GM19372 (cell line): ENCODE measurements around the gene FOXD1.
"Not testable (repeated sequence)": the region's sequence is repeated elsewhere in the genome, so short reads cannot be mapped to it uniquely, and the experiment has no call there.

Experiments
- ATAC-seq: cut with Tn5 transposase; IDR thresholded peaks from one replicate; pipeline ENCODE4 v1.9.1; 2021; ENCODE audit warnings: mild to moderate bottlenecking, low read depth, moderate library complexity; ENCODE audit not compliant: unreplicated experiment

The FOXD1 gene

GRCh38 chr5:73448463-73449136, at the start of gene FOXD1:
Gene FOXD1 (minus strand): TSS chr5:73448777. CDS start chr5:73448362, 415 bp downstream.
- ATAC-seq, result no peak

- ATAC-seq, result no peak
Measured at GRCh38 chr5:73497497-73498056, 49.0 kb upstream of the FOXD1 start.

DNA sequence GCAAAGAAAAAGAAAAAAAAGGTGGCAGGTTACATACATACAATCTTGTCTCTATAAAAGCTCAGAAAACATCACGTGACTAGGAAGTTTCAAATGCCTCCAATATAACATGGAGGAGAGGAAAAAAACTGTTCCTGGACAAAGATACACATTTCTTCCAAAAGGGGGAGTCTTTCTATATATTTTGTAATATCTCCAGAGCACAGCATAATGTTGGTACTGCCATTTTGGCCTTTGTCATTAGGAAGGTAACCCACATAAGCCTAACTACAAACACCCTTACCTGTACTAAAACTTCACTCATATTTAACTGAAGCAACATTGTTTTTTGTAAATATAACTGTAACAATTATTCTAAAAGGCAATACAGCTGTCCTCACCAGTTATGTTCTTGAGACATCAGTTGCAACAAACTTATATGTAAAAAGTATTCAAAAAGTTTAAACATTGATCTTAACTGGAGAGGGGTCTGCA, 48.4 kb upstream of the FOXD1 start:
- ATAC-seq, result no peak

DNA sequence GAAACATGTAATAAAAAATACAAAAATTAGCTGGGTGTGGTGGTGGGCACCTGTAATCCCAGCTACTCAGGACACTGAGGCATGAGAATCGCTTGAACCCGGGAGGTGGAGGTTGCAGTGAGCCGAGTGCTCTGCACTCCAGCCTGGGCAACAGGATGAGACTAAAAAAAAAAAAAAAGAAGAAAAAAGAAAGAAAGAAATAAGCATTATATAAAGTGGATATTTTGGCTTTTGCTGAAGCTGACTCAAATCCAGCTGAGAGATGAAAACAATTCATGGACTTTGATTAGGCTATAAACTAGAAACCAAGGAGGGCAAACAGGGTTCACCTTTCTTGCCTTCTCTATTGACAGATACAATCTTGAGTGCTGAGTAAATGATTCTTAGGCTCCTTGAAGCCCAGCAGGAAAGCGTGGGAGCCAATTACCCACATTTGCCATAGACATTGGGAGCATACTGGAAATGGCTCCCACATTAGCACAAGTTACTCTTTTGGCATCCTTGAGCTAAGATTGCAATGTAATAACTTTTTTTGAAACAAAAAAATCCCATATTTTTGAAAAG, 47.3 kb upstream of the FOXD1 start:
- no peak for ATAC-seq

DNA sequence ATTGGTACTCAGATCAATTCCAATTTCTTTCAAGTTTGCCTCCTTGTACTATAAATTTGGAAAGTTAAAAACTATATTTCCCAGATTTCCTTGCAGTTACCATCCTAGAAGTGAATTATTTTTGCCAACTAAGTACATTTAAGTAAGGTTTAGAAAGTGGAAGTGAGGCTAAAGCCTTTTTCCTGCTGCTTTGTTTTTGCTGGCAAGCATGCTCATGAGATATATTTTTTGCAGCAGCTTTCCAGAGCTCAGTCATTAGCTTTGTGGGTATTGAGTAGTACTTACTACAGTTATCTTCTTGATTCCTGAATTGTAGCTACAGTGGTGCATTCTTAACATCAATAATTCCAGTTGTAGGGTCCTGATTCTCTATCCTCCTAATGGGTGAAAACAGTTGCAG, 46.1 kb upstream of the FOXD1 start:
- no peak for ATAC-seq

DNA sequence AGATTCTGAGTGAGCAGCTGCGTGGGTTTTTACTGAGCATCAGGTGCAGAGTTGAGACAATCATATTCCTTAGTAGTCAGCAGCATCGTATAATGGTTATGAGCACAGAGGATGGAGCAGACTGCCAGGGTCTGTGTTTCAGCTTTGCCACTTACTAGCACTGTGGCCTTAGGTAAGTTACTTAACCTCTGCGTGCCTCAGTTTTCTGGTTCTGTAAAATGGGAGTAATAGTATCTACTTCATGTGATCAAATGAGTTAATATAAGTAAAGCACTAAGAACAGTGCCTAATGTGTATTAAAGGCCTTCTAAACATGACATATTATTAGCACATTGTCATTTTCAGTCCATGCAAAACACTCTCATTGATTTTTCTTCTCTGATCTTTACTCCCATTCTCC, 44.8 kb upstream of the FOXD1 start:
- ATAC-seq, result no peak

DNA sequence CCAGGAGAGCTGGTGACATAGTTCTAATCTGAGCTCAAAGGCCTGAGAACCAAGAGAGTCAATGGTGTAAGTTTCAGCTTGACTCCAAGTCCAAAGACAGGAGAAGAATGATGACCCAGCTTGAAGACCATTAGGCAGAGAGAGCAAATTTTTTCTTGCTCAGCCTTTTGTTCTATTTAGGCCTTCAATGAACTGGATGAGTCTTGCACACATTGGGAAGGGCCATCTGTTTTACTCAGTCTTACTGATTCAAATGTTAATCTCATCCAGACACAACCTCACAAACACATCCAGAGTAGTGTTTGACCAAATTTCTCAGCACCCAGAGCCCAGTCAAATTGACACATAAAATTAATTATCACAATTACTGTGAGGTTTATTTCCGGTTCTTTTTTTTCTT, 42.6 kb upstream of the FOXD1 start:
- ATAC-seq, result no peak

GRCh38 chr5:73490088-73490487, 41.5 kb upstream of the FOXD1 start:
- no peak for ATAC-seq

DNA sequence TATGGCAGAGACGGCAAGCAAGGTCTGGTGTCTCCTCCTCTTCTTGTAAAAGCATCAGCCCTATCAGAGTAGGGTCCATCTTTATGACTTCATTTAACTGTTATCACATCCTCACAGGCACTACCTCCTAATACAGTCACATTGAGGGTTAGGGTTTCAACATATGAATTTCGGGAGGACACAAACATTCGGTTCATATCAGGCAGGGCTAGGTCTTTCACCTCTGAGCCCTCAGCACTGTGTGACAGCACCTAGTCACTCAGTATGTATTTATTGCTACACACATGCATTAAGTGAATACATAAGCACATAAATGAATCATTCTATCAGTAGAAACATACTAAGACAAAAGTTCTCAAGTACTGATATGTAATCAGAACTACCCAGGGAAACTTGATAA, 40.2 kb upstream of the FOXD1 start:
- ATAC-seq, result no peak

GRCh38 chr5:73487815-73488214, 39.2 kb upstream of the FOXD1 start:
- no peak for ATAC-seq

DNA sequence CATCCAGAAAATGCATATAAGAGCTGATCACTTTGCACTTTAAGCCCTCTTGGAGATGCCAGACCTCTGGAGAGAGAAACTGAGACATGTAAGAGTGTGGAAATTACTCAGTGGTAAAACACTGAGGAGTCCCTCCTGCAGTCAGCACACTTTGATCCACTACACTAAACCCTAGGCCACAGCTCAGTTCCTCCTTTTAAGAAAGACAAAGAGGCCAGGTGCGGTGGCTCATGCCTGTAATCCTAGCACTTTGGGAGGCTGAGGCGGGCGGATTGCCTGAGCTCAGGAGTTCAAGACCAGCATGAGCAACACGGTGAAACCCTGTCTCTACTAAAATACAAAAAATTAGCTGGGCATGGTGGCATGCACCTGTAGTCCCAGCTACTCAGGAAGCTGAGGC, 38.7 kb upstream of the FOXD1 start:
- ATAC-seq, result not testable (repeated sequence)

- ATAC-seq, result no peak
Measured at GRCh38 chr5:73486119-73486899, 37.7 kb upstream of the FOXD1 start.

DNA sequence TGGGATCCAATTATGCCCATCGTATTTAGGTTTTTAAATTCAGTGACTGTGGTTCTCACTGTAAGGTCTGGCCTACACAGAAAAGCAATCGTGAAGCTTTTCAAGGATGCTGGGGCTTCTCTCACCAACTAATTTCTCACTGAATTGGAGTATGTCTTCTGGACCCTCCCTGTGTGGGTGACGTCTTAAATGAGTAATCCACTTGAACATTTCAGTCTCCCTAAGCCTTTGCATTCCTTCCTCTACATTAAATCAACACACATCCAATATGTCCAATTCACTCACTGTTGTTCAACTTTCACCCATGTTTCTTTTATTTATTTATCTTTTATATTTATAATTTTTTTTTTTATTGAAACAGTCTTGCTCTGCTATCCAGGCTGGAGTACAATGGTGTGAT, 37.1 kb upstream of the FOXD1 start:
- no peak for ATAC-seq

GRCh38 chr5:73484511-73484910, 35.9 kb upstream of the FOXD1 start:
- no peak for ATAC-seq

GRCh38 chr5:73483676-73484075, 35.1 kb upstream of the FOXD1 start:
- ATAC-seq, result no peak

- ATAC-seq, result no peak
Measured at GRCh38 chr5:73482383-73483136, 34.0 kb upstream of the FOXD1 start.

DNA sequence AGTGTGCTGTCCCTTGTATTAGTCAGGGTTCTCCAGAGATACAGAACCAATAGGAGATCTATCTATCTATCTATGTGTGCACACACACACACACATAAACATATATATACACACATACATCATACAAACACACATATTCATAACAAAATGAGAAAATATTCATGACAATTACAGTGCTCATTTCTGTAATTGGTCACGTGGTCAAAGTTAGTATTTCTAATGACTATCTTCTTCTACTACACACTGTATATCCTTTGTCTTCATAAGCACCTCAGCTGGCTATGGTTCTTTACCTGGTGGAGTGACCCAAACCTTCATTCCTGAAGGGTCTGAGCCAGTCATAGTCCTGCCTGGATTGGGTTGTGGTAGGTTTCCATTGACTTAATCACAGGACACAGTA, 31.9 kb upstream of the FOXD1 start:
- ATAC-seq, result no peak

- ATAC-seq, result no peak
Measured at GRCh38 chr5:73472116-73472515, 23.5 kb upstream of the FOXD1 start.

DNA sequence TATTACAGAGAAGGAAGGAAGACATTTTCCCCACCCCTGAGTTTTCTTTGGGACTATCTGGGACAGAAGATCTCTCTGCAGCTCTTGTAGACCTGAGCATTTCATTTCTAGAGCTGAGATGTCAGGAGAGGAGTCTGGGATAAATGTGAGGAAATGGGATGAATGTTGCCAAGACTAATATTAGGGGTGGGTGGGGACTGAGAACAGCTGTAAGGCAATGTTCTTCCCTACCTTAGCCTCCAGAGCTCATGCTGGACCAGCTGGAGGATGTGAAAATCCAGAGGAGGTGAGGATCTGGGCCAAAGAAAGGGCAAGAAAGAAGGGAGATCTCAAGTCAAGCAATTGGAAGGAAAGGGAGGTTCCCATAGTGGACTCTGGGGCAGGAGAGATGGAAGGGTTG, 23.1 kb upstream of the FOXD1 start:
- ATAC-seq, result no peak

DNA sequence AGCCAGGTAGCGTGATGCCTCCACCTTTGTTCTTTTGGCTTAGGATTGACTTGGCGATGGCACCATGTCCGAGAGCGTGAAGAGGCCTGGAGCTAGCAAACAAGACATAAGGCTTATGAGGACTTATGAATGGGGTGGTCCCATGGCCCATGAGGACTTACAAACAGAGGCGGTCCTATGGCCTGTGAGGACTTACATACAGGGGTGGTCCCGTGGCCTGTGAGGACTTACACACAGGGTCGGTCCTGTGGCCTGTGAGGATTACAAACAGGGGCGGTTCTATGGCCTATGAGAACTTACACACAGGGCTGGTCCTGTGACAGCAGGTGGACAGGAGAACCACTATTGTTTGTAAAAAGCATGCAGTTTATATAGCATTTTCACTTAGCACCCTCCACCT, 21.3 kb upstream of the FOXD1 start:
- ATAC-seq, result no peak

GRCh38 chr5:73468638-73469037, 20.1 kb upstream of the FOXD1 start:
- not testable (repeated sequence) for ATAC-seq
